ES-I3 (cell line): Measurements from ENCODE around the gene NDOR1.

Source experiments
- H3K36me3 ChIP-seq: 2 replicates; pipeline ENCODE4 v1.6.1; 2013; ENCODE audit warnings: mild to moderate bottlenecking, low read length, control low read depth, moderate library complexity; ENCODE audit not compliant: insufficient read depth
- H3K4me1 ChIP-seq: 2 replicates; pipeline ENCODE4 v1.6.1; 2013; ENCODE audit warnings: mild to moderate bottlenecking, control low read depth, low read length; ENCODE audit not compliant: insufficient read depth
- H3K9ac ChIP-seq: 2 replicates; pipeline ENCODE4 v1.6.1; 2013; ENCODE audit warnings: low read depth, mild to moderate bottlenecking, low read length, moderate library complexity
- H3K9me3 ChIP-seq: 2 replicates; pipeline ENCODE4 v1.6.1; 2013; ENCODE audit warnings: mild to moderate bottlenecking, low read length, moderate library complexity; ENCODE audit not compliant: control insufficient read depth, insufficient read depth

The NDOR1 gene

GRCh38 chr9:137263506-137263905, 58.0 kb downstream of the NDOR1 start:
- no peaks in the 10 kb centered on the region for H3K9me3 ChIP-seq
- H3K9ac ChIP-seq = no peak overlapping the region
- H3K36me3 ChIP-seq = peaks cover 18% of the 10 kb centered on the region
- no peaks in the 10 kb centered on the region for H3K4me1 ChIP-seq

- no peaks in the 10 kb centered on the region for H3K9me3 ChIP-seq
- no peaks in the 10 kb centered on the region for H3K4me1 ChIP-seq
- no peak overlapping the region for H3K9ac ChIP-seq
- H3K36me3 ChIP-seq = peaks cover 14% of the 10 kb centered on the region
Observed at GRCh38 chr9:137264067-137264466, 58.6 kb downstream of the NDOR1 start.

- Histone ChIP-seq H3K9ac (no peak overlapping the region), H3K9me3 (no peaks in the 10 kb centered on the region), H3K4me1 (no peaks in the 10 kb centered on the region), H3K36me3 (peaks cover 14% of the 10 kb centered on the region)
Observed at GRCh38 chr9:137265496-137266161, 60.1 kb downstream of the NDOR1 start.

- no peak overlapping the region for H3K9ac ChIP-seq
- peaks cover 14% of the 10 kb centered on the region for H3K36me3 ChIP-seq
- no peaks in the 10 kb centered on the region for H3K4me1 ChIP-seq
- H3K9me3 ChIP-seq = no peaks in the 10 kb centered on the region
Observed at GRCh38 chr9:137266162-137266527, 60.6 kb downstream of the NDOR1 start.
